Right lobe of liver (tissue), 4 donors: ENCODE results near the gene PRG2.

Experiments used
- POLR2A ChIP-seq: fragments of 450-650 bp; IDR thresholded peaks from one replicate; pipeline ENCODE4 v1.6.1; 2017; ENCODE audit warnings: antibody characterized with exemption, mild to moderate bottlenecking
- TF ChIP-seq, protein P1 (sequence below), 4 donors: fragments of 200-600 bp in 3 of 4; fragments of 450-650 bp in 1 of 4; IDR thresholded peaks; one replicate each; pipeline versions ENCODE4 v1.5.1 to v1.8.0; 2016 to 2022; ENCODE audit warnings: antibody characterized with exemption in 4 of 4, mild to moderate bottlenecking in 2 of 4
- donor health status: DM: no; HTN: no; CAD: no.
- donor health status: DM: no; HTN: no; CAD: no.
- donor health status: DM: no; HTN: yes; CAD: no.

DNA sequence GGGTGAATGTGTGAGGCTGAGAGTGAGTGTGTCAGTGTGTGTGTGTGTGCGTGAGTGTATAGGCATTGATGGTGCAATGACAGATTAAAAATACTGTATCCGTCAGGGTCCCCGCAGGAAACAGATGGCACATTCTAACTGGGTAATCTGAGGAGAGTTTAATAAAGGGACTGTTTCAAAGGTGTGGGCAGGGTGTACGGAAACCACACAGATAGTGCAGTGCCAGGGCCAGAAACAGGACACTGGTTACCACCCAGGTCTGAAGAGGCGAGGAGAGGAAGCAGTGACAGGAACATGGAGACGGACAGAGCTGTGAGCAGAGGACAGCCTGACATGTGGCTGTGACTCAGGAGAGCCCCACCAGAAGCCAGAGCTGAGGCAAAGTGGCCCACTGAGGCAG is 35.8 kb downstream of the PRG2 start:
- TF ChIP-seq, protein P1, sequence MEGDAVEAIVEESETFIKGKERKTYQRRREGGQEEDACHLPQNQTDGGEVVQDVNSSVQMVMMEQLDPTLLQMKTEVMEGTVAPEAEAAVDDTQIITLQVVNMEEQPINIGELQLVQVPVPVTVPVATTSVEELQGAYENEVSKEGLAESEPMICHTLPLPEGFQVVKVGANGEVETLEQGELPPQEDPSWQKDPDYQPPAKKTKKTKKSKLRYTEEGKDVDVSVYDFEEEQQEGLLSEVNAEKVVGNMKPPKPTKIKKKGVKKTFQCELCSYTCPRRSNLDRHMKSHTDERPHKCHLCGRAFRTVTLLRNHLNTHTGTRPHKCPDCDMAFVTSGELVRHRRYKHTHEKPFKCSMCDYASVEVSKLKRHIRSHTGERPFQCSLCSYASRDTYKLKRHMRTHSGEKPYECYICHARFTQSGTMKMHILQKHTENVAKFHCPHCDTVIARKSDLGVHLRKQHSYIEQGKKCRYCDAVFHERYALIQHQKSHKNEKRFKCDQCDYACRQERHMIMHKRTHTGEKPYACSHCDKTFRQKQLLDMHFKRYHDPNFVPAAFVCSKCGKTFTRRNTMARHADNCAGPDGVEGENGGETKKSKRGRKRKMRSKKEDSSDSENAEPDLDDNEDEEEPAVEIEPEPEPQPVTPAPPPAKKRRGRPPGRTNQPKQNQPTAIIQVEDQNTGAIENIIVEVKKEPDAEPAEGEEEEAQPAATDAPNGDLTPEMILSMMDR (IDR thresholded peaks at IDR 0.05), result no peak
- TF ChIP-seq POLR2A, result no peak
